ENCODE results near the gene SMCHD1. TPM values are rescaled to one million over a fixed set of nuclear protein-coding genes. Genes with fewer than 3 reads are reported as not detected.

Gene SMCHD1
- total and polyA plus RNA-seq, 2 experiments from 2014 or later: 13.0 to 63.9 TPM

GRCh38 chr18:2654169-2654927 is 1.2 kb upstream of the SMCHD1 start:
- no peak for DNase-seq (ENCODE audit: low spot score)
- Histone ChIP-seq H3K4me2 (peak overlapping the region; percentile 89), H3K4me1 (ENCODE audit: insufficient read depth) (peaks cover 10% of the 10 kb centered on the region), H3K4me3 (peak overlapping the region; percentile 97), H3K36me3 (replicated peaks; ENCODE audit: insufficient read depth, low read depth) (no peaks in the 10 kb centered on the region), H4K20me1 (ENCODE audit: insufficient read depth, poor library complexity, severe bottlenecking) (peaks cover 9% of the 10 kb centered on the region), H3K79me2 (peaks cover 29% of the 10 kb centered on the region), H2AFZ (peak overlapping the region; percentile 96), H3K9me3 (ENCODE audit: low read depth) (no peaks in the 10 kb centered on the region), H3K27me3 (no peaks in the 10 kb centered on the region), H3K9me2 (replicated peaks; ENCODE audit: insufficient read depth) (no peaks in the 10 kb centered on the region), H3K27ac (peak overlapping the region; percentile 99)
- 13% methylated on average over 13 of the region's 13 CpGs for WGBS (ENCODE audit: low lambda C conversion rate, missing lambda C conversion rate)
- TF ChIP-seq CTCF (IDR thresholded peaks at IDR 0.05; ENCODE audit: poor library complexity) (no peak), EZH2 (IDR thresholded peaks at IDR 0.05; ENCODE audit: borderline replicate concordance) (no peak), EZH2phosphoT487 (IDR thresholded peaks at IDR 0.05; ENCODE audit: low read depth, severe bottlenecking, unreplicated experiment) (no peak)

- H3K4me3 ChIP-seq: peak overlapping the region; percentile 97
- H2AFZ ChIP-seq: peak overlapping the region; percentile 96
- no peaks in the 10 kb centered on the region for H3K9me3 ChIP-seq (ENCODE audit: low read depth)
- DNase-seq (ENCODE audit: low spot score): no peak
- no peaks in the 10 kb centered on the region for H3K36me3 ChIP-seq (replicated peaks; ENCODE audit: insufficient read depth, low read depth)
- H3K4me1 ChIP-seq (ENCODE audit: insufficient read depth): peaks cover 10% of the 10 kb centered on the region
- peaks cover 14% of the 10 kb centered on the region for H4K20me1 ChIP-seq (ENCODE audit: insufficient read depth, poor library complexity, severe bottlenecking)
- H3K27ac ChIP-seq: peak overlapping the region; percentile 99
- H3K27me3 ChIP-seq: no peaks in the 10 kb centered on the region
- no peaks in the 10 kb centered on the region for H3K9me2 ChIP-seq (replicated peaks; ENCODE audit: insufficient read depth)
- peak overlapping the region; percentile 89 for H3K4me2 ChIP-seq
- TF ChIP-seq EZH2phosphoT487 (IDR thresholded peaks at IDR 0.05; ENCODE audit: low read depth, severe bottlenecking, unreplicated experiment) (no peak), EZH2 (IDR thresholded peaks at IDR 0.05; ENCODE audit: borderline replicate concordance) (no peak), CTCF (IDR thresholded peaks at IDR 0.05; ENCODE audit: poor library complexity) (no peak)
- WGBS (ENCODE audit: low lambda C conversion rate, missing lambda C conversion rate): 2% methylated on average over 22 of the region's 22 CpGs
- H3K79me2 ChIP-seq: peaks cover 34% of the 10 kb centered on the region
These were observed 673 bp upstream of the SMCHD1 start for GRCh38 chr18:2654928-2655177.

- peak overlapping the region; percentile 99 for H3K27ac ChIP-seq
- H3K4me3 ChIP-seq: peak overlapping the region; percentile 85
- H3K36me3 ChIP-seq (replicated peaks; ENCODE audit: insufficient read depth, low read depth): no peaks in the 10 kb centered on the region
- H3K79me2 ChIP-seq: peaks cover 45% of the 10 kb centered on the region
- no peaks in the 10 kb centered on the region for H3K27me3 ChIP-seq
- H3K4me1 ChIP-seq (ENCODE audit: insufficient read depth): peaks cover 10% of the 10 kb centered on the region
- H3K9me3 ChIP-seq (ENCODE audit: low read depth): no peaks in the 10 kb centered on the region
- no peak for DNase-seq (ENCODE audit: low spot score)
- 1% methylated on average over 35 of the region's 37 CpGs for WGBS (ENCODE audit: low lambda C conversion rate, missing lambda C conversion rate)
- peak overlapping the region; percentile 71 for H3K4me2 ChIP-seq
- H3K9me2 ChIP-seq (replicated peaks; ENCODE audit: insufficient read depth): no peaks in the 10 kb centered on the region
- peak; percentile 12 for TF ChIP-seq CTCF (IDR thresholded peaks at IDR 0.05; ENCODE audit: poor library complexity)
- no peak for TF ChIP-seq EZH2phosphoT487 (IDR thresholded peaks at IDR 0.05; ENCODE audit: low read depth, severe bottlenecking, unreplicated experiment)
- no peak for TF ChIP-seq EZH2 (IDR thresholded peaks at IDR 0.05; ENCODE audit: borderline replicate concordance)
- peak overlapping the region; percentile 55 for H2AFZ ChIP-seq
- peaks cover 18% of the 10 kb centered on the region for H4K20me1 ChIP-seq (ENCODE audit: insufficient read depth, poor library complexity, severe bottlenecking)
These were observed 369 bp downstream of the SMCHD1 start for GRCh38 chr18:2655954-2656236.

All from hepatocyte (in vitro differentiated cells).